ENCODE data around the gene NBPF3.

GRCh38 chr1:21523297-21523813 is 83.4 kb downstream of the NBPF3 start:
- TF ChIP-seq CTCF (IDR thresholded peaks at IDR 0.05) = no peak
- TF ChIP-seq POLR2A (IDR thresholded peaks at IDR 0.05) = no peak
